ENCODE measurements around the gene MRC2.

Gene MRC2

GRCh38 chr17:62717889-62718288, 90.4 kb downstream of the MRC2 start:
- no peak overlapping the region for H3K27ac ChIP-seq (ENCODE audit: insufficient read depth, low read depth, low read length, poor library complexity, severe bottlenecking)
- no peaks in the 10 kb centered on the region for H3K36me3 ChIP-seq (ENCODE audit: control insufficient read depth, insufficient read depth, low read length)
- H3K4me3 ChIP-seq (ENCODE audit: insufficient read depth, low read depth, low read length), result no peak overlapping the region
- H3K4me1 ChIP-seq (ENCODE audit: control insufficient read depth, insufficient read depth, low read length), result no peaks in the 10 kb centered on the region
- no peaks in the 10 kb centered on the region for H3K9me3 ChIP-seq (ENCODE audit: control insufficient read depth, low read length)
- 94 to 96% methylated on average over 8 of the region's 8 CpGs for WGBS, 2 experiments
- H3K27me3 ChIP-seq (ENCODE audit: control insufficient read depth, insufficient read depth, low read length, poor library complexity, severe bottlenecking), result no peaks in the 10 kb centered on the region

- no peaks in the 10 kb centered on the region for H3K27me3 ChIP-seq (ENCODE audit: control insufficient read depth, insufficient read depth, low read length, poor library complexity, severe bottlenecking)
- 95% methylated on average over 11 of the region's 11 CpGs for WGBS, 2 experiments
- no peak overlapping the region for H3K27ac ChIP-seq (ENCODE audit: insufficient read depth, low read depth, low read length, poor library complexity, severe bottlenecking)
- H3K9me3 ChIP-seq (ENCODE audit: control insufficient read depth, low read length), result no peaks in the 10 kb centered on the region
- no peaks in the 10 kb centered on the region for H3K4me1 ChIP-seq (ENCODE audit: control insufficient read depth, insufficient read depth, low read length)
- no peak overlapping the region for H3K4me3 ChIP-seq (ENCODE audit: insufficient read depth, low read depth, low read length)
- no peaks in the 10 kb centered on the region for H3K36me3 ChIP-seq (ENCODE audit: control insufficient read depth, insufficient read depth, low read length)
These were observed 91.0 kb downstream of the MRC2 start for GRCh38 chr17:62718429-62718828.

- H3K9me3 ChIP-seq (ENCODE audit: control insufficient read depth, low read length), result no peaks in the 10 kb centered on the region
- 100% methylated on average over 1 of the region's 1 CpG; no CpG with 5 or more reads in 1 of the 2 experiments for WGBS, 2 experiments
- H3K36me3 ChIP-seq (ENCODE audit: control insufficient read depth, insufficient read depth, low read length), result no peaks in the 10 kb centered on the region
- no peak overlapping the region for H3K4me3 ChIP-seq (ENCODE audit: insufficient read depth, low read depth, low read length)
- no peak overlapping the region for H3K27ac ChIP-seq (ENCODE audit: insufficient read depth, low read depth, low read length, poor library complexity, severe bottlenecking)
- no peaks in the 10 kb centered on the region for H3K27me3 ChIP-seq (ENCODE audit: control insufficient read depth, insufficient read depth, low read length, poor library complexity, severe bottlenecking)
- H3K4me1 ChIP-seq (ENCODE audit: control insufficient read depth, insufficient read depth, low read length), result peaks cover 6% of the 10 kb centered on the region
These were observed 92.1 kb downstream of the MRC2 start for GRCh38 chr17:62719586-62719985.

- 92 to 99% methylated on average over 3 of the region's 3 CpGs for WGBS, 2 experiments
- Histone ChIP-seq H3K9me3 (ENCODE audit: control insufficient read depth, low read length) (no peaks in the 10 kb centered on the region), H3K4me1 (ENCODE audit: control insufficient read depth, insufficient read depth, low read length) (peaks cover 6% of the 10 kb centered on the region), H3K27me3 (ENCODE audit: control insufficient read depth, insufficient read depth, low read length, poor library complexity, severe bottlenecking) (no peaks in the 10 kb centered on the region), H3K27ac (ENCODE audit: insufficient read depth, low read depth, low read length, poor library complexity, severe bottlenecking) (no peak overlapping the region), H3K36me3 (ENCODE audit: control insufficient read depth, insufficient read depth, low read length) (no peaks in the 10 kb centered on the region), H3K4me3 (ENCODE audit: insufficient read depth, low read depth, low read length) (no peak overlapping the region)
These were observed 92.8 kb downstream of the MRC2 start for GRCh38 chr17:62720126-62720850.

GRCh38 chr17:62722625-62723024, 95.2 kb downstream of the MRC2 start:
- Histone ChIP-seq H3K27me3 (ENCODE audit: control insufficient read depth, insufficient read depth, low read length, poor library complexity, severe bottlenecking) (no peaks in the 10 kb centered on the region), H3K9me3 (ENCODE audit: control insufficient read depth, low read length) (no peaks in the 10 kb centered on the region), H3K4me3 (ENCODE audit: insufficient read depth, low read depth, low read length) (no peak overlapping the region), H3K36me3 (ENCODE audit: control insufficient read depth, insufficient read depth, low read length) (no peaks in the 10 kb centered on the region), H3K27ac (ENCODE audit: insufficient read depth, low read depth, low read length, poor library complexity, severe bottlenecking) (no peak overlapping the region), H3K4me1 (ENCODE audit: control insufficient read depth, insufficient read depth, low read length) (peaks cover 6% of the 10 kb centered on the region)
- 100% methylated on average over 1 of the region's 1 CpG for whole genome bisulfite sequencing, 2 experiments

- WGBS, 2 experiments, result 62 to 70% methylated on average over 7 of the region's 7 CpGs
- no peak overlapping the region for H3K27ac ChIP-seq (ENCODE audit: insufficient read depth, low read depth, low read length, poor library complexity, severe bottlenecking)
- peaks cover 6% of the 10 kb centered on the region for H3K4me1 ChIP-seq (ENCODE audit: control insufficient read depth, insufficient read depth, low read length)
- H3K4me3 ChIP-seq (ENCODE audit: insufficient read depth, low read depth, low read length), result no peak overlapping the region
- no peaks in the 10 kb centered on the region for H3K27me3 ChIP-seq (ENCODE audit: control insufficient read depth, insufficient read depth, low read length, poor library complexity, severe bottlenecking)
- no peaks in the 10 kb centered on the region for H3K36me3 ChIP-seq (ENCODE audit: control insufficient read depth, insufficient read depth, low read length)
- H3K9me3 ChIP-seq (ENCODE audit: control insufficient read depth, low read length), result no peaks in the 10 kb centered on the region
These were observed 96.4 kb downstream of the MRC2 start for GRCh38 chr17:62723842-62724241.

- 72 to 76% methylated on average over 16 of the region's 16 CpGs for WGBS, 2 experiments
- Histone ChIP-seq H3K9me3 (ENCODE audit: control insufficient read depth, low read length) (no peaks in the 10 kb centered on the region), H3K4me1 (ENCODE audit: control insufficient read depth, insufficient read depth, low read length) (peaks cover 6% of the 10 kb centered on the region), H3K27me3 (ENCODE audit: control insufficient read depth, insufficient read depth, low read length, poor library complexity, severe bottlenecking) (no peaks in the 10 kb centered on the region), H3K36me3 (ENCODE audit: control insufficient read depth, insufficient read depth, low read length) (no peaks in the 10 kb centered on the region), H3K4me3 (ENCODE audit: insufficient read depth, low read depth, low read length) (no peak overlapping the region), H3K27ac (ENCODE audit: insufficient read depth, low read depth, low read length, poor library complexity, severe bottlenecking) (no peak overlapping the region)
These were observed 97.1 kb downstream of the MRC2 start for GRCh38 chr17:62724398-62725146.

- Histone ChIP-seq H3K27ac (ENCODE audit: insufficient read depth, low read depth, low read length, poor library complexity, severe bottlenecking) (no peak overlapping the region), H3K36me3 (ENCODE audit: control insufficient read depth, insufficient read depth, low read length) (no peaks in the 10 kb centered on the region), H3K9me3 (ENCODE audit: control insufficient read depth, low read length) (no peaks in the 10 kb centered on the region), H3K4me1 (ENCODE audit: control insufficient read depth, insufficient read depth, low read length) (peaks cover 6% of the 10 kb centered on the region), H3K27me3 (ENCODE audit: control insufficient read depth, insufficient read depth, low read length, poor library complexity, severe bottlenecking) (no peaks in the 10 kb centered on the region), H3K4me3 (ENCODE audit: insufficient read depth, low read depth, low read length) (no peak overlapping the region)
- 93 to 94% methylated on average over 4 of the region's 5 CpGs for WGBS, 2 experiments
These were observed 98.3 kb downstream of the MRC2 start for GRCh38 chr17:62725791-62726249.

GRCh38 chr17:62727916-62728672, 100.6 kb downstream of the MRC2 start:
- Histone ChIP-seq H3K27me3 (ENCODE audit: control insufficient read depth, insufficient read depth, low read length, poor library complexity, severe bottlenecking) (no peaks in the 10 kb centered on the region), H3K9me3 (ENCODE audit: control insufficient read depth, low read length) (no peaks in the 10 kb centered on the region), H3K27ac (ENCODE audit: insufficient read depth, low read depth, low read length, poor library complexity, severe bottlenecking) (no peak overlapping the region), H3K36me3 (ENCODE audit: control insufficient read depth, insufficient read depth, low read length) (no peaks in the 10 kb centered on the region), H3K4me3 (ENCODE audit: insufficient read depth, low read depth, low read length) (no peak overlapping the region), H3K4me1 (ENCODE audit: control insufficient read depth, insufficient read depth, low read length) (peaks cover 6% of the 10 kb centered on the region)
- WGBS, 2 experiments, result 80 to 84% methylated on average over 6 of the region's 6 CpGs

GRCh38 chr17:62732125-62732524, 104.7 kb downstream of the MRC2 start:
- Histone ChIP-seq H3K4me3 (ENCODE audit: insufficient read depth, low read depth, low read length) (no peak overlapping the region), H3K27ac (ENCODE audit: insufficient read depth, low read depth, low read length, poor library complexity, severe bottlenecking) (no peak overlapping the region), H3K4me1 (ENCODE audit: control insufficient read depth, insufficient read depth, low read length) (no peaks in the 10 kb centered on the region), H3K9me3 (ENCODE audit: control insufficient read depth, low read length) (no peaks in the 10 kb centered on the region), H3K36me3 (ENCODE audit: control insufficient read depth, insufficient read depth, low read length) (no peaks in the 10 kb centered on the region), H3K27me3 (ENCODE audit: control insufficient read depth, insufficient read depth, low read length, poor library complexity, severe bottlenecking) (no peaks in the 10 kb centered on the region)
- WGBS, 2 experiments, result 85 to 92% methylated on average over 5 of the region's 5 CpGs

Data from ectodermal cell (in vitro differentiated cells).